A673 (cell line): Measurements from ENCODE around the gene SCAI. TPM values are rescaled to one million over a fixed set of nuclear protein-coding genes. Genes with fewer than 3 reads are reported as not detected.
A peak's percentile ranks its signal among the peaks of the same experiment; 100 is the strongest.

Experiments used
- BruUV-seq: library from RNA; stranded (reverse); fragments of 400-500 nt; replicated peaks from 2 replicates; lab custom pipeline; 2021; lab: Mats Ljungman, UMichigan
- CTCF ChIA-PET: fragments of 300-600 bp; sonication (Branson Sonifier 250); formaldehyde crosslinking; loops from one replicate; lab custom pipeline; 2022; ENCODE audit warnings: antibody characterized with exemption; lab: Charles Lee
- POLR2A ChIA-PET: fragments of 300-600 bp; sonication (Branson Sonifier 250); formaldehyde crosslinking; loops from one replicate; lab custom pipeline; 2022; ENCODE audit warnings: antibody characterized with exemption; ENCODE audit not compliant: low non-redundant PET; lab: Charles Lee
- DNase-seq: peaks from one replicate; pipeline ENCODE4 v3.0.0-alpha.2; 2015; ENCODE audit warnings: low spot score
- H3K27ac ChIP-seq: fragments of 200-600 bp; sonication (generic); 2 replicates; pipeline ENCODE4 v1.5.1; 2016; ENCODE audit warnings: mixed run types, low read depth, mild to moderate bottlenecking, mixed read lengths, antibody characterized with exemption, low read length; ENCODE audit not compliant: poor library complexity, severe bottlenecking
- H3K27me3 ChIP-seq: fragments of 200-600 bp; sonication (generic); replicated peaks from 2 replicates; pipeline ENCODE4 v1.6.1; 2017; ENCODE audit warnings: mixed run types, low read depth, mild to moderate bottlenecking, mixed read lengths, antibody characterized with exemption, low read length; ENCODE audit not compliant: insufficient read depth, poor library complexity
- H3K36me3 ChIP-seq: fragments of 200-600 bp; sonication (generic); 2 replicates; pipeline ENCODE4 v1.6.1; 2016; ENCODE audit warnings: mixed run types, mild to moderate bottlenecking, mixed read lengths, antibody characterized with exemption, low read length; ENCODE audit not compliant: insufficient read depth, poor library complexity, severe bottlenecking
- H3K4me1 ChIP-seq: fragments of 200-600 bp; sonication (generic); 2 replicates; pipeline ENCODE4 v1.6.1; 2017; ENCODE audit warnings: mixed run types, mild to moderate bottlenecking, mixed read lengths, antibody characterized with exemption, low read length; ENCODE audit not compliant: insufficient read depth, poor library complexity, severe bottlenecking
- H3K4me3 ChIP-seq: fragments of 200-600 bp; sonication (generic); 2 replicates; pipeline ENCODE4 v1.5.1; 2016; ENCODE audit warnings: low read depth, mixed run types, mild to moderate bottlenecking, mixed read lengths, low read length; ENCODE audit not compliant: poor library complexity, severe bottlenecking
- H3K9me3 ChIP-seq: fragments of 200-600 bp; sonication (generic); 2 replicates; pipeline ENCODE4 v1.6.1; 2016; ENCODE audit warnings: mixed run types, low read depth, mild to moderate bottlenecking, mixed read lengths, antibody characterized with exemption, low read length; ENCODE audit not compliant: poor library complexity, severe bottlenecking
- EZH2 ChIP-seq: fragments of 200-600 bp; sonication (generic); IDR thresholded peaks from 2 replicates; pipeline ENCODE4 v1.6.1; 2017; ENCODE audit warnings: borderline replicate concordance, low read depth, mild to moderate bottlenecking, mixed read lengths, antibody characterized with exemption, low read length; ENCODE audit not compliant: poor library complexity, severe bottlenecking
- intact Hi-C: fragments of 100-400 bp; cut with micrococcal nuclease; formaldehyde crosslinking; loops from one replicate; pipeline ENCODE4 v1.10.0; 2022; ENCODE audit not compliant: unreplicated experiment
- total RNA-seq: library from RNA; stranded (reverse); gene quantifications from 2 replicates; pipeline ENCODE4 v1.2.3, GENCODE V29; 2021
- TF ChIP-seq, protein P1 (sequence below): fragments of 300-800, 200-600 bp; sonication (generic); conservative IDR thresholded peaks from 2 replicates; pipeline ENCODE4 v1.5.1; 2017; ENCODE audit warnings: low read depth, mild to moderate bottlenecking, antibody characterized with exemption, low read length, moderate library complexity, mixed read lengths

The SCAI gene
- total RNA-seq, 1 experiment from 2014 or later, result 14.1 TPM

- ChIA-PET POLR2A (no interaction called here), CTCF (no interaction called here)
- no peaks in the 10 kb centered on the region for H3K27me3 ChIP-seq
- DNase-seq, result no peak
- intact Hi-C loops, result no loop called here
- no peak for TF ChIP-seq EZH2
- TF ChIP-seq, protein P1, sequence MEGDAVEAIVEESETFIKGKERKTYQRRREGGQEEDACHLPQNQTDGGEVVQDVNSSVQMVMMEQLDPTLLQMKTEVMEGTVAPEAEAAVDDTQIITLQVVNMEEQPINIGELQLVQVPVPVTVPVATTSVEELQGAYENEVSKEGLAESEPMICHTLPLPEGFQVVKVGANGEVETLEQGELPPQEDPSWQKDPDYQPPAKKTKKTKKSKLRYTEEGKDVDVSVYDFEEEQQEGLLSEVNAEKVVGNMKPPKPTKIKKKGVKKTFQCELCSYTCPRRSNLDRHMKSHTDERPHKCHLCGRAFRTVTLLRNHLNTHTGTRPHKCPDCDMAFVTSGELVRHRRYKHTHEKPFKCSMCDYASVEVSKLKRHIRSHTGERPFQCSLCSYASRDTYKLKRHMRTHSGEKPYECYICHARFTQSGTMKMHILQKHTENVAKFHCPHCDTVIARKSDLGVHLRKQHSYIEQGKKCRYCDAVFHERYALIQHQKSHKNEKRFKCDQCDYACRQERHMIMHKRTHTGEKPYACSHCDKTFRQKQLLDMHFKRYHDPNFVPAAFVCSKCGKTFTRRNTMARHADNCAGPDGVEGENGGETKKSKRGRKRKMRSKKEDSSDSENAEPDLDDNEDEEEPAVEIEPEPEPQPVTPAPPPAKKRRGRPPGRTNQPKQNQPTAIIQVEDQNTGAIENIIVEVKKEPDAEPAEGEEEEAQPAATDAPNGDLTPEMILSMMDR, result no peak
- H3K36me3 ChIP-seq, result no peaks in the 10 kb centered on the region
- no TSS peak for BruUV-seq
- no peaks in the 10 kb centered on the region for H3K4me1 ChIP-seq
- no peak overlapping the region for H3K27ac ChIP-seq
- no peak overlapping the region for H3K4me3 ChIP-seq
- no peaks in the 10 kb centered on the region for H3K9me3 ChIP-seq
Observed at GRCh38 chr9:125061391-125061790, 81.9 kb downstream of the SCAI start.

- Histone ChIP-seq H3K9me3 (no peaks in the 10 kb centered on the region), H3K36me3 (no peaks in the 10 kb centered on the region), H3K27ac (no peak overlapping the region), H3K4me3 (no peak overlapping the region), H3K27me3 (no peaks in the 10 kb centered on the region), H3K4me1 (no peaks in the 10 kb centered on the region)
- ChIA-PET CTCF (no interaction called here), POLR2A (no interaction called here)
- BruUV-seq, result no TSS peak
- no peak for TF ChIP-seq EZH2
- TF ChIP-seq, protein P1, result no peak
- peak; percentile 6 for DNase-seq
- intact Hi-C loops, result no loop called here
Observed at GRCh38 chr9:125049212-125050049, 93.9 kb downstream of the SCAI start.

- no peak for DNase-seq
- TF ChIP-seq, protein P1, result no peak
- Histone ChIP-seq H3K27me3 (no peaks in the 10 kb centered on the region), H3K27ac (no peak overlapping the region), H3K4me3 (no peak overlapping the region), H3K4me1 (no peaks in the 10 kb centered on the region), H3K36me3 (no peaks in the 10 kb centered on the region), H3K9me3 (no peaks in the 10 kb centered on the region)
- ChIA-PET POLR2A (no interaction called here), CTCF (no interaction called here)
- intact Hi-C loops, result no loop called here
- no TSS peak for BruUV-seq
Observed at GRCh38 chr9:125043631-125044030, 99.7 kb downstream of the SCAI start.
